H1 (cell line): ENCODE data around the gene GDI2. TPM values are rescaled to one million over a fixed set of nuclear protein-coding genes. Genes with fewer than 3 reads are reported as not detected.

Source experiments
- CTCF ChIA-PET: fragments of 300-600 bp; sonication (Branson Sonifier 250); formaldehyde crosslinking; loops from one replicate; lab custom pipeline; 2021; ENCODE audit not compliant: partially characterized antibody; lab: Charles Lee
- POLR2A ChIA-PET: fragments of 300-600 bp; sonication (Branson Sonifier 250); formaldehyde crosslinking; loops from one replicate; lab custom pipeline; 2021; ENCODE audit warnings: inconsistent platforms; ENCODE audit not compliant: partially characterized antibody; lab: Charles Lee
- DNase-seq, 2 experiments: peaks; one replicate each; pipeline versions ENCODE4 v3.0.0 to v3.0.0-alpha.2; 2010 to 2022; ENCODE audit warnings: low spot score in 2 of 2, low read depth in 1 of 2, mixed read lengths in 1 of 2
- FAIRE-seq: peaks from 2 replicates; lab custom pipeline; 2011; peaks lifted over from hg19 to GRCh38; lab: Jason Lieb, UNC
- H2AFZ ChIP-seq: 2 replicates; pipeline ENCODE4 v1.8.1; 2012; ENCODE audit warnings: low read length, inconsistent platforms
- H2AK5ac ChIP-seq: 2 replicates; pipeline ENCODE4 v1.6.1; 2013; ENCODE audit warnings: low read depth, low read length
- H2BK120ac ChIP-seq: replicated peaks from 2 replicates; pipeline ENCODE3; 2013; ENCODE audit warnings: low read depth, low read length, inconsistent platforms
- H2BK12ac ChIP-seq: 2 replicates; pipeline ENCODE4 v1.6.1; 2013; ENCODE audit warnings: low read depth, low read length
- H2BK15ac ChIP-seq: 2 replicates; pipeline ENCODE4 v1.6.1; 2013; ENCODE audit warnings: low read length
- H2BK20ac ChIP-seq: 2 replicates; pipeline ENCODE4 v1.6.1; 2013; ENCODE audit warnings: low read length
- H2BK5ac ChIP-seq: 2 replicates; pipeline ENCODE4 v1.6.1; 2013; ENCODE audit warnings: low read depth, low read length
- H3K14ac ChIP-seq: 2 replicates; pipeline ENCODE4 v1.6.1; 2013; ENCODE audit warnings: inconsistent platforms; ENCODE audit not compliant: insufficient read length
- H3K18ac ChIP-seq: 2 replicates; pipeline ENCODE4 v1.6.1; 2013; ENCODE audit warnings: low read length; ENCODE audit errors: extremely low read depth
- H3K23ac ChIP-seq: 2 replicates; pipeline ENCODE4 v1.6.1; 2013; ENCODE audit warnings: inconsistent platforms; ENCODE audit not compliant: insufficient read length
- H3K23me2 ChIP-seq: 2 replicates; pipeline ENCODE4 v1.6.1; 2013; ENCODE audit warnings: low read depth, low read length
- H3K27ac ChIP-seq: 2 replicates; pipeline ENCODE4 v1.6.1; 2011; ENCODE audit warnings: low read depth, low read length, inconsistent platforms
- H3K27me3 ChIP-seq, 4 experiments: replicated peaks in 1 of 4; 1 replicate in 1 of 4; 2 replicates in 3 of 4; pipeline versions ENCODE4 v1.6.1 to v1.8.1; 2011 to 2013; ENCODE audit warnings: low read length in 3 of 4, mild to moderate bottlenecking in 3 of 4, inconsistent platforms in 2 of 4, mixed read lengths in 2 of 4, moderate library complexity in 1 of 4; ENCODE audit not compliant: control insufficient read depth in 3 of 4, insufficient read depth in 3 of 4; ENCODE audit errors: extremely low read depth in 1 of 4
- H3K36me3 ChIP-seq, 4 experiments: 2 replicates each; pipeline versions ENCODE4 v1.6.1 to v1.8.1; 2011 to 2013; ENCODE audit warnings: mild to moderate bottlenecking in 4 of 4, low read length in 3 of 4, moderate library complexity in 2 of 4, control low read depth in 1 of 4, inconsistent platforms in 1 of 4; ENCODE audit not compliant: insufficient read depth in 4 of 4, control insufficient read depth in 2 of 4
- H3K4ac ChIP-seq: replicated peaks from 2 replicates; pipeline ENCODE3; 2013; ENCODE audit warnings: low read length, low read depth, mixed read lengths, inconsistent platforms; ENCODE audit not compliant: insufficient read length
- H3K4me1 ChIP-seq, 4 experiments: replicated peaks in 1 of 4; 1 replicate in 1 of 4; 2 replicates in 3 of 4; pipeline versions ENCODE4 v1.6.1 to v1.8.1; 2011 to 2013; ENCODE audit warnings: low read length in 3 of 4, inconsistent platforms in 2 of 4, mixed read lengths in 1 of 4; ENCODE audit not compliant: insufficient read depth in 4 of 4, control insufficient read depth in 3 of 4
- H3K4me2 ChIP-seq, 2 experiments: 2 replicates each; pipeline versions ENCODE4 v1.6.1 to v1.8.1; 2011 to 2013; ENCODE audit warnings: low read depth in 2 of 2, low read length in 2 of 2, control low read depth in 1 of 2, inconsistent platforms in 1 of 2, mild to moderate bottlenecking in 1 of 2; ENCODE audit not compliant: insufficient read depth in 1 of 2
- H3K4me3 ChIP-seq, 4 experiments: fragments of 200-600, 300-600 bp in 1 of 4; sonication (generic), shearing (Covaris generic), sonication (Bioruptor Twin) in 1 of 4; 2 replicates each; pipeline versions ENCODE4 v1.5.1 to v1.8.1; 2011 to 2016; ENCODE audit warnings: low read length in 4 of 4, low read depth in 3 of 4, control low read depth in 2 of 4, inconsistent platforms in 2 of 4, mild to moderate bottlenecking in 2 of 4, mixed read lengths in 1 of 4, moderate library complexity in 1 of 4; ENCODE audit not compliant: insufficient read depth in 2 of 4; ENCODE audit errors: extremely low read depth in 1 of 4
- H3K56ac ChIP-seq: replicated peaks from 2 replicates; pipeline ENCODE3; 2013; ENCODE audit warnings: low read depth, mild to moderate bottlenecking, mixed read lengths, low read length, inconsistent platforms; ENCODE audit not compliant: insufficient read length
- H3K79me1 ChIP-seq: 2 replicates; pipeline ENCODE4 v1.6.1; 2013; ENCODE audit warnings: low read depth, low read length, control low read depth
- H3K79me2 ChIP-seq, 2 experiments: 2 replicates each; pipeline versions ENCODE4 v1.6.1 to v1.8.1; 2012 to 2013; ENCODE audit warnings: low read length in 2 of 2, mild to moderate bottlenecking in 2 of 2, inconsistent platforms in 1 of 2; ENCODE audit not compliant: insufficient read depth in 2 of 2, control insufficient read depth in 1 of 2
- H3K9ac ChIP-seq, 4 experiments: replicated peaks in 1 of 4; 1 replicate in 1 of 4; 2 replicates in 3 of 4; pipeline versions ENCODE4 v1.6.1 to v1.8.1; 2011 to 2013; ENCODE audit warnings: low read depth in 3 of 4, low read length in 3 of 4, control low read depth in 2 of 4, mild to moderate bottlenecking in 2 of 4, moderate library complexity in 2 of 4, inconsistent platforms in 1 of 4; ENCODE audit errors: extremely low read depth in 1 of 4
- H3K9me3 ChIP-seq, 2 experiments: 2 replicates each; pipeline versions ENCODE4 v1.6.1 to v1.8.1; 2012 to 2013; ENCODE audit warnings: mild to moderate bottlenecking in 2 of 2, moderate library complexity in 2 of 2, control low read depth in 1 of 2, inconsistent platforms in 1 of 2, low read depth in 1 of 2, low read length in 1 of 2, mixed read lengths in 1 of 2; ENCODE audit not compliant: insufficient read depth in 2 of 2
- H4K20me1 ChIP-seq, 2 experiments: replicated peaks in 1 of 2; 2 replicates each; pipeline versions ENCODE3 to v1.8.1; 2011 to 2013; ENCODE audit warnings: inconsistent platforms in 2 of 2, low read length in 2 of 2, mild to moderate bottlenecking in 1 of 2; ENCODE audit not compliant: insufficient read depth in 2 of 2, control insufficient read depth in 1 of 2
- H4K5ac ChIP-seq: 2 replicates; pipeline ENCODE4 v1.6.1; 2013; ENCODE audit warnings: low read length, low read depth, mixed read lengths, inconsistent platforms; ENCODE audit not compliant: insufficient read length
- H4K8ac ChIP-seq: 2 replicates; pipeline ENCODE4 v1.8.0; 2013; ENCODE audit warnings: mild to moderate bottlenecking, moderate library complexity, low read length, inconsistent platforms; ENCODE audit not compliant: insufficient read depth; ENCODE audit errors: extremely low read depth
- H4K91ac ChIP-seq: replicated peaks from 2 replicates; pipeline ENCODE3; 2013; ENCODE audit warnings: low read length, mixed read lengths, inconsistent platforms; ENCODE audit not compliant: insufficient read length
- ASH2L ChIP-seq: fragments of 200-600, 300-600 bp; sonication (generic); IDR thresholded peaks from one replicate; pipeline ENCODE4 v1.7.1; 2017; ENCODE audit warnings: low read length
- NANOG ChIP-seq: IDR thresholded peaks from 2 replicates; pipeline ENCODE4 v1.6.1; 2011; ENCODE audit warnings: low read length, low read depth, mild to moderate bottlenecking, inconsistent platforms; ENCODE audit not compliant: insufficient read depth, poor library complexity, severe bottlenecking
- POLR2AphosphoS5 ChIP-seq: IDR thresholded peaks from 2 replicates; pipeline ENCODE4 v1.6.1; 2011; ENCODE audit warnings: low read depth, low read length
- SAP30 ChIP-seq: fragments of 300-600 bp; sonication (generic); IDR thresholded peaks from 2 replicates; pipeline ENCODE4 v1.7.1; 2012; ENCODE audit warnings: low read length, moderate library complexity, mild to moderate bottlenecking, inconsistent platforms; ENCODE audit not compliant: insufficient read depth, insufficient replicate concordance
- WGBS, 2 experiments: shearing (Covaris generic) in 1 of 2; methylation state at CpG; one replicate each; pipeline versions ENCODE4 v1.1.6 to v1.1.7; 2013 to 2015; ENCODE audit warnings: low lambda C conversion rate in 2 of 2, mixed read lengths in 2 of 2, inconsistent platforms in 1 of 2, low coverage in 1 of 2, missing lambda C conversion rate in 1 of 2; ENCODE audit not compliant: insufficient replicate concordance in 2 of 2, insufficient coverage in 1 of 2, insufficient read length in 1 of 2; ENCODE audit errors: extremely low coverage in 1 of 2, missing lambda C conversion rate in 1 of 2; 5-methylcytosine and 5-hydroxymethylcytosine counted together
- polyA plus RNA-seq, 7 experiments: library from polyadenylated mRNA; depleted of rRNA in 3 of 7; stranded (reverse) in 5 of 7; unstranded in 2 of 7; fragments of >200 nt in 5 of 7; fragments of 200-250 nt in 2 of 7; gene quantifications; 1 replicate in 5 of 7; 2 replicates in 1 of 7; 4 replicates in 1 of 7; pipeline versions ENCODE4 v1.2.1 to v1.2.3, GENCODE V29; 2011 to 2013; ENCODE audit warnings: missing spikeins in 2 of 7, mixed read lengths in 2 of 7
- total RNA-seq: library from RNA; stranded (reverse); fragmentation: NEBNext Ultra II Directional; extraction: Animal tissue kit (Norgen Biotek cat#: 25700); gene quantifications from 2 replicates; pipeline ENCODE4 v1.2.1, GENCODE V29; 2021

The GDI2 gene
- total and polyA plus RNA-seq, 2 of the 8 experiments (the other 6 are each of a cell fraction or from before 2014, with no cell fraction given), result 168 to 385 TPM

DNA sequence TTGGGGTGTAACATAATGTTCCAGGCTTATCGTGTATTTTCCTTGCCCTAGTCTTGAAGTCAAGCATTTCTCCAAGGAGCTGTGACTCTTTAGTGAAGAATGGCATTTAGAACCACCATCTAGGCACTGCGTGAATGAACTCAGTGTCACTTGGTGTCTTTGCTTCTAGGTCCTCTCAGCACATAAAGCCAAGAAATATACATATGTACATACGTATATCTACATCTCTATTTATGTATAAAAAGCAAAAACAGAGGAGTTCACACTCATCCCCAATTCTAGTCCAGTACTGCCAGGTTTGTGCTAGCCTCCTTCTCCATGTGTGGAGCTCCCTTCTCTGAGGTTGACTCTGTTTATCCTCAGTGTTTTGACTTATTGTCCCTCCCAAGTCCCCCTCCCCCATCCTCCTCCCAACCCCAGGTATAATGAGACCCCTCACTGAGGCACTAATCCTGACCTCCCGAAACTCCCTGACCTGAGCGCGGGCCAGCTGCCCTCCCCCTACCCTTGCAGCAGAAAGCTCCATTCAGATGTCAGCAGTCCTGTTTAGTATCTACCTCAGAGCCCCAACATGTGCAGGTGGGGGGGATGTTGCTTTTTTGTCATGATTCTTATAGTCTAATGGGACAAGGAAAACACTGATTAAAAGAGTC, 61.5 kb downstream of the GDI2 start:
- FAIRE-seq (peak; percentile 13), DNase-seq (no peak)
- Histone ChIP-seq H2BK120ac (no peak overlapping the region), H4K91ac (no peak overlapping the region), H2AK5ac (no peak overlapping the region), H3K56ac (no peak overlapping the region), H2BK12ac (no peak overlapping the region), H3K27ac (no peak overlapping the region), H3K18ac (no peak overlapping the region), H3K36me3 (peaks cover 0 to 19% (median 14%) of the 10 kb centered on the region in 4 experiments; a peak in 7 of 8 replicates), H3K23me2 (no peaks in the 10 kb centered on the region), H4K20me1 (peaks cover 6 to 7% of the 10 kb centered on the region in 2 experiments), H3K79me1 (peaks cover 2% of the 10 kb centered on the region; the same call in 1 of the 2 replicates), H3K14ac (no peak overlapping the region), H4K5ac (no peak overlapping the region), H3K23ac (no peak overlapping the region), H3K4ac (no peak overlapping the region), H2BK5ac (peak overlapping the region; percentile 35; the same call in 1 of the 2 replicates), H3K9me3 (no peaks in the 10 kb centered on the region), H2AFZ (no peak overlapping the region), H3K4me1 (peaks cover 4 to 16% (median 10%) of the 10 kb centered on the region in 4 experiments), H4K8ac (no peak overlapping the region), H3K79me2 (peaks cover 0 to 11% of the 10 kb centered on the region in 2 experiments; a peak in 3 of 4 replicates), H2BK20ac (no peak overlapping the region), H3K4me2 (peak overlapping the region; percentile 35 to 54; a peak in 3 of 4 replicates), H3K4me3 (peak overlapping the region in 1 of 4 experiments; percentile 12; a peak in 1 of 8 replicates), H2BK15ac (no peak overlapping the region), H3K27me3 (no peaks in the 10 kb centered on the region), H3K9ac (no peak overlapping the region)
- ChIA-PET CTCF (interaction anchor here (0.8 to 1.2 kb wide), 3 partner anchors 36 to 122 kb away, joined by 3 to 4 read pairs (median 3); no protein-coding TSS in a partner anchor), POLR2A (interaction anchor here (0.6 to 2.6 kb wide), 3 partner anchors 11 to 61 kb away, joined by 3 to 14 read pairs (median 4); partner anchors contain the start of gene GDI2)
- 53% methylated on average over 6 of the region's 6 CpGs; no CpG with 5 or more reads in 1 of the 2 experiments for WGBS, 2 experiments
- TF ChIP-seq NANOG (peak; percentile 31), POLR2AphosphoS5 (0 out of 2 replicates have a peak, but pooled peaks have one; percentile 4), ASH2L (peak; percentile 77), SAP30 (no peak)
